Keratinocyte (primary cell): ENCODE data around the gene GLRX5.

Source experiments
- EZH2 ChIP-seq: IDR thresholded peaks from one replicate; pipeline ENCODE4 v1.6.1; 2012; ENCODE audit warnings: inconsistent platforms, mild to moderate bottlenecking, low read length, moderate library complexity
- TF ChIP-seq, protein P1 (sequence below), 3 experiments: IDR thresholded peaks in 1 of 3; conservative IDR thresholded peaks in 1 of 3; optimal IDR thresholded peaks in 1 of 3; 2 replicates in 2 of 3; 3 replicates in 1 of 3; pipeline versions ENCODE3 to v1.5.1; 2011; ENCODE audit warnings: low read length in 3 of 3, mild to moderate bottlenecking in 3 of 3, moderate library complexity in 2 of 3, control low read depth in 1 of 3, inconsistent platforms in 1 of 3; ENCODE audit not compliant: insufficient read depth in 2 of 3; ENCODE audit errors: extremely low read depth in 1 of 3

DNA sequence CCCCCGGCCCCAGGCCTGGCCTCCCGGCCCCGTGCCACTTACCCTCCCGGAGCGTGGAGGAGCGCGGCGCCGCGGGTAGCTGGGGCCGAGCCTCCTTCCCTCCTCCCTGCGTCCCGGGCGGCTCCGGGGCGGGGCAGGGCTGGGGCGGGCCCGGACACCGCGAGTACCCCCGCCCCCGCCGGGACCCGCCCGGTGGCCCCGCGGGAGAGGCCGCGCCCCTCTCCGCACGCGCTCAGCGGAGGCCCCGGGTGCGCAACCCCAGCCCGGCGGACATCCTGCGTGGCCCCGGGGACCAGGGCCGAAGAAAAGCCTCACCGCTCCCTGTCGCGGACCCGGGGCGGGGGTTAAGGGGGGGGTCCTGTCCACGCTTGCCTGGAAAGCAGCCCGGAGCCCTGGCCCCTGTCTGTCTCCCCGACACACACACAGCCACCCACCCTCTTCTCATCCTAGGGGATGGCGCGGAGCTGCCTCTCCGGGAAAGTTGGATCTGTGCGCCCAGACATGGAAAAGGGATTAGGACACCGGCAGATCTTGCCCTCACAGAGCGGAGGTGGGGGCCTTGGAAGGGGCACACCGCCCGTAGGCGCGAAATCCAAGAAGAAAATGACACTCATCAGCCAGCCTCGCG is 18.2 kb upstream of the GLRX5 start, which contains the start of gene SYNE3:
- TF ChIP-seq, protein P1, sequence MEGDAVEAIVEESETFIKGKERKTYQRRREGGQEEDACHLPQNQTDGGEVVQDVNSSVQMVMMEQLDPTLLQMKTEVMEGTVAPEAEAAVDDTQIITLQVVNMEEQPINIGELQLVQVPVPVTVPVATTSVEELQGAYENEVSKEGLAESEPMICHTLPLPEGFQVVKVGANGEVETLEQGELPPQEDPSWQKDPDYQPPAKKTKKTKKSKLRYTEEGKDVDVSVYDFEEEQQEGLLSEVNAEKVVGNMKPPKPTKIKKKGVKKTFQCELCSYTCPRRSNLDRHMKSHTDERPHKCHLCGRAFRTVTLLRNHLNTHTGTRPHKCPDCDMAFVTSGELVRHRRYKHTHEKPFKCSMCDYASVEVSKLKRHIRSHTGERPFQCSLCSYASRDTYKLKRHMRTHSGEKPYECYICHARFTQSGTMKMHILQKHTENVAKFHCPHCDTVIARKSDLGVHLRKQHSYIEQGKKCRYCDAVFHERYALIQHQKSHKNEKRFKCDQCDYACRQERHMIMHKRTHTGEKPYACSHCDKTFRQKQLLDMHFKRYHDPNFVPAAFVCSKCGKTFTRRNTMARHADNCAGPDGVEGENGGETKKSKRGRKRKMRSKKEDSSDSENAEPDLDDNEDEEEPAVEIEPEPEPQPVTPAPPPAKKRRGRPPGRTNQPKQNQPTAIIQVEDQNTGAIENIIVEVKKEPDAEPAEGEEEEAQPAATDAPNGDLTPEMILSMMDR (optimal IDR thresholded peaks at IDR 0.05 in 1 of 3, IDR thresholded peaks at IDR 0.05 in 1 of 3, conservative IDR thresholded peaks at IDR 0.05 in 1 of 3; ENCODE audit: extremely low read depth in 1 of 3, insufficient read depth in 2 of 3, low read length in 3 of 3) = no peak
- no peak for TF ChIP-seq EZH2
